OCI-LY7 (cell line): ENCODE data around the gene NRN1L. TPM values are rescaled to one million over a fixed set of nuclear protein-coding genes. Genes with fewer than 3 reads are reported as not detected.
A peak's percentile ranks its signal among the peaks of the same experiment; 100 is the strongest.

Experiments used
- BruUV-seq: library from RNA; stranded (reverse); fragments of 400-500 nt; replicated peaks from 2 replicates; lab custom pipeline; 2021; lab: Mats Ljungman, UMichigan
- CTCF ChIA-PET: fragments of 300-600 bp; sonication (Branson Sonifier 250); formaldehyde crosslinking; loops from one replicate; lab custom pipeline; 2022; ENCODE audit warnings: antibody characterized with exemption; ENCODE audit not compliant: unreplicated experiment; lab: Charles Lee
- POLR2A ChIA-PET: fragments of 300-600 bp; sonication (Branson Sonifier 250); formaldehyde crosslinking; loops from one replicate; lab custom pipeline; 2022; ENCODE audit warnings: antibody characterized with exemption; lab: Charles Lee
- DNase-seq: peaks from one replicate; pipeline ENCODE4 v3.0.0-alpha.2; 2015; ENCODE audit warnings: low spot score
- H2AFZ ChIP-seq: fragments of 200-600 bp; sonication (generic), shearing (Covaris generic); 2 replicates; pipeline ENCODE4 v1.6.1; 2014; ENCODE audit warnings: mild to moderate bottlenecking, antibody characterized with exemption, low read length, moderate library complexity
- H3K27ac ChIP-seq: fragments of 200-600 bp; sonication (generic); 2 replicates; pipeline ENCODE4 v1.5.1; 2014; ENCODE audit warnings: mixed run types, low read depth, mild to moderate bottlenecking, moderate library complexity, low read length, inconsistent platforms; ENCODE audit not compliant: poor library complexity, severe bottlenecking
- H3K36me3 ChIP-seq: fragments of 200-600 bp; sonication (generic); 2 replicates; pipeline ENCODE4 v1.6.1; 2014; ENCODE audit warnings: mild to moderate bottlenecking, antibody characterized with exemption, low read length, moderate library complexity, mixed read lengths; ENCODE audit not compliant: insufficient read depth
- H3K4me1 ChIP-seq: fragments of 200-600 bp; sonication (generic); 2 replicates; pipeline ENCODE4 v1.5.1; 2014; ENCODE audit warnings: mild to moderate bottlenecking, low read length; ENCODE audit not compliant: insufficient read depth, poor library complexity, severe bottlenecking
- H3K4me2 ChIP-seq: fragments of 200-600 bp; sonication (generic); 2 replicates; pipeline ENCODE4 v1.6.1; 2014; ENCODE audit warnings: mild to moderate bottlenecking, low read length
- H3K4me3 ChIP-seq: fragments of 200-600 bp; sonication (generic); 2 replicates; pipeline ENCODE4 v1.5.1; 2014; ENCODE audit warnings: mild to moderate bottlenecking, low read depth, low read length; ENCODE audit not compliant: poor library complexity, severe bottlenecking
- H3K79me2 ChIP-seq: fragments of 200-600 bp; sonication (generic); 2 replicates; pipeline ENCODE4 v1.6.1; 2016; ENCODE audit warnings: low read depth, mild to moderate bottlenecking, low read length, moderate library complexity, mixed read lengths; ENCODE audit not compliant: insufficient read depth
- H3K9me2 ChIP-seq: fragments of 200-600 bp; sonication (generic); 2 replicates; pipeline ENCODE4 v1.6.1; 2016; ENCODE audit warnings: mild to moderate bottlenecking, low read length, mixed read lengths; ENCODE audit not compliant: insufficient read depth
- H3K9me3 ChIP-seq: fragments of 200-600 bp; sonication (generic); 2 replicates; pipeline ENCODE4 v1.6.1; 2014; ENCODE audit warnings: mild to moderate bottlenecking, mixed run types, low read length, mixed read lengths
- H4K20me1 ChIP-seq: fragments of 200-600 bp; sonication (generic); 2 replicates; pipeline ENCODE4 v1.6.1; 2014; ENCODE audit warnings: mild to moderate bottlenecking, antibody characterized with exemption, low read length, moderate library complexity, mixed read lengths; ENCODE audit not compliant: insufficient read depth
- EZH2phosphoT487 ChIP-seq: fragments of 200-600 bp; sonication (generic); IDR thresholded peaks from 2 replicates; pipeline ENCODE4 v1.6.1; 2018; ENCODE audit warnings: low read depth, borderline replicate concordance, mild to moderate bottlenecking, mixed run types, antibody characterized with exemption, low read length, moderate library complexity, mixed read lengths
- intact Hi-C: fragments of 100-400 bp; cut with micrococcal nuclease; formaldehyde crosslinking; loops from one replicate; pipeline ENCODE4 v1.10.0; 2022; ENCODE audit not compliant: unreplicated experiment
- total RNA-seq, 2 experiments: library from RNA; depleted of rRNA in 1 of 2; stranded (reverse); fragments of >200 nt in 1 of 2; shearing (Covaris generic) in 1 of 2; gene quantifications; 2 replicates each; pipeline ENCODE4 v1.2.3, GENCODE V29; 2014 to 2022
- TF ChIP-seq, protein P1 (sequence below): fragments of 200-600 bp; sonication (generic); conservative IDR thresholded peaks from 2 replicates; pipeline ENCODE4 v1.5.1; 2014; ENCODE audit warnings: mild to moderate bottlenecking, antibody characterized with exemption, low read length, moderate library complexity, mixed read lengths

The NRN1L gene
- total RNA-seq, 2 experiments from 2014 or later: 0.66 to 0.80 TPM

DNA sequence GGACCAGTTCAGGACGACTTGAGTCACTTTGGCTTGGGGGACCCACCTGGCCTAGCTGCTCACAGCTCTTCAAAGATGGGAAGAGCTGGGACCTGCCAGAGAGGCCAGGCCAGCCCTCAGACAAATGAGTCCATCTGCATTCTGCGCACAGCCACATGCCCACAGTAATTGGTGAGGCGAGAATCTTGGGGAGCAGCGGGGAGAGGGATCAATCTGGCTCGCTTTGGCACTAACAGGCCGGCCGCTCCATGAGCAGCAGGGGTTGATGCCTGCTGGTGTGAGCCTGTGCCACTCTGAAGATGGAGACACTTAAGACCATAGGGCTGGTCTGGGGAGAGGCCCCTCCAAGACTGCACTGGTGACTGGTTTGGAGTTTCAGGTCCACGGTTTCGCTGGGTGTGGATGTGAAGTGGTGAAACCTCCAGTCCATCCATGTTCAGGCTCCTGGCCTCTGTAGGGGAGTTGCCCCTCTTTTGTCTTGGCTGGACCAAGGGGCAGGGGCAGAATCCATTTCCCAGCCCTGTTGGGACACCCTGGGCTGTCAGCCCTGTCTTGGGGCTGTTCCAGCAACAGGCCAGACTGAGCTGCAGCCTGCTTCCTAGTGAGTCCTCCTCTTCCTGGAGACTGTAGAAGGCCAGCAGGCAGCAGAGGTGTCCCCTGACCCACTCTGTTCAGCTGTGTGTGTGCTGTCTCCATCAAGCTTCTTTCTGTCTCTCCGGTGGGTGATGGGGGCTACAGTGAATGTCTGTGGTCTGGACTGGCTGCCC, 39.6 kb downstream of the NRN1L start:
- H3K4me1 ChIP-seq: peaks cover 10% of the 10 kb centered on the region
- H3K4me2 ChIP-seq: no peak overlapping the region
- H3K36me3 ChIP-seq: peaks cover 18% of the 10 kb centered on the region; the same call in 1 of the 2 replicates
- no TSS peak for BruUV-seq
- H3K27ac ChIP-seq: no peak overlapping the region
- no peak overlapping the region for H3K4me3 ChIP-seq
- H3K79me2 ChIP-seq: no peaks in the 10 kb centered on the region
- ChIA-PET CTCF (interaction anchor here (1.2 kb wide), 1 partner anchor 40 kb away, joined by 4 read pairs; no protein-coding TSS in a partner anchor), POLR2A (interaction anchor here (0.7 to 0.8 kb wide), 2 partner anchors 114 to 187 kb away, joined by 3 to 4 read pairs; no protein-coding TSS in a partner anchor)
- DNase-seq: no peak
- TF ChIP-seq, protein P1, sequence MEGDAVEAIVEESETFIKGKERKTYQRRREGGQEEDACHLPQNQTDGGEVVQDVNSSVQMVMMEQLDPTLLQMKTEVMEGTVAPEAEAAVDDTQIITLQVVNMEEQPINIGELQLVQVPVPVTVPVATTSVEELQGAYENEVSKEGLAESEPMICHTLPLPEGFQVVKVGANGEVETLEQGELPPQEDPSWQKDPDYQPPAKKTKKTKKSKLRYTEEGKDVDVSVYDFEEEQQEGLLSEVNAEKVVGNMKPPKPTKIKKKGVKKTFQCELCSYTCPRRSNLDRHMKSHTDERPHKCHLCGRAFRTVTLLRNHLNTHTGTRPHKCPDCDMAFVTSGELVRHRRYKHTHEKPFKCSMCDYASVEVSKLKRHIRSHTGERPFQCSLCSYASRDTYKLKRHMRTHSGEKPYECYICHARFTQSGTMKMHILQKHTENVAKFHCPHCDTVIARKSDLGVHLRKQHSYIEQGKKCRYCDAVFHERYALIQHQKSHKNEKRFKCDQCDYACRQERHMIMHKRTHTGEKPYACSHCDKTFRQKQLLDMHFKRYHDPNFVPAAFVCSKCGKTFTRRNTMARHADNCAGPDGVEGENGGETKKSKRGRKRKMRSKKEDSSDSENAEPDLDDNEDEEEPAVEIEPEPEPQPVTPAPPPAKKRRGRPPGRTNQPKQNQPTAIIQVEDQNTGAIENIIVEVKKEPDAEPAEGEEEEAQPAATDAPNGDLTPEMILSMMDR: no peak
- no peak for TF ChIP-seq EZH2phosphoT487
- no peak overlapping the region for H2AFZ ChIP-seq
- no peaks in the 10 kb centered on the region for H3K9me3 ChIP-seq
- peaks cover 4% of the 10 kb centered on the region; the same call in 1 of the 2 replicates for H4K20me1 ChIP-seq
- intact Hi-C loops: no loop called here
- no peaks in the 10 kb centered on the region for H3K9me2 ChIP-seq

GRCh38 chr16:67926181-67926750, 41.6 kb downstream of the NRN1L start:
- Histone ChIP-seq H3K36me3 (peaks cover 26% of the 10 kb centered on the region; the same call in 1 of the 2 replicates), H3K9me3 (no peaks in the 10 kb centered on the region), H3K27ac (no peak overlapping the region), H3K9me2 (no peaks in the 10 kb centered on the region), H4K20me1 (peaks cover 4% of the 10 kb centered on the region; the same call in 1 of the 2 replicates), H3K4me2 (peak overlapping the region; percentile 1; the same call in 1 of the 2 replicates), H3K4me1 (peaks cover 10% of the 10 kb centered on the region), H3K79me2 (no peaks in the 10 kb centered on the region), H2AFZ (no peak overlapping the region), H3K4me3 (no peak overlapping the region)
- CTCF ChIA-PET: interaction anchor here (1.0 to 1.2 kb wide), 2 partner anchors 13 to 43 kb away, joined by 3 read pairs; no protein-coding TSS in a partner anchor
- POLR2A ChIA-PET: no interaction called here
- TF ChIP-seq EZH2phosphoT487: no peak
- intact Hi-C loops: no loop called here
- no peak for DNase-seq
- BruUV-seq: no TSS peak

DNA sequence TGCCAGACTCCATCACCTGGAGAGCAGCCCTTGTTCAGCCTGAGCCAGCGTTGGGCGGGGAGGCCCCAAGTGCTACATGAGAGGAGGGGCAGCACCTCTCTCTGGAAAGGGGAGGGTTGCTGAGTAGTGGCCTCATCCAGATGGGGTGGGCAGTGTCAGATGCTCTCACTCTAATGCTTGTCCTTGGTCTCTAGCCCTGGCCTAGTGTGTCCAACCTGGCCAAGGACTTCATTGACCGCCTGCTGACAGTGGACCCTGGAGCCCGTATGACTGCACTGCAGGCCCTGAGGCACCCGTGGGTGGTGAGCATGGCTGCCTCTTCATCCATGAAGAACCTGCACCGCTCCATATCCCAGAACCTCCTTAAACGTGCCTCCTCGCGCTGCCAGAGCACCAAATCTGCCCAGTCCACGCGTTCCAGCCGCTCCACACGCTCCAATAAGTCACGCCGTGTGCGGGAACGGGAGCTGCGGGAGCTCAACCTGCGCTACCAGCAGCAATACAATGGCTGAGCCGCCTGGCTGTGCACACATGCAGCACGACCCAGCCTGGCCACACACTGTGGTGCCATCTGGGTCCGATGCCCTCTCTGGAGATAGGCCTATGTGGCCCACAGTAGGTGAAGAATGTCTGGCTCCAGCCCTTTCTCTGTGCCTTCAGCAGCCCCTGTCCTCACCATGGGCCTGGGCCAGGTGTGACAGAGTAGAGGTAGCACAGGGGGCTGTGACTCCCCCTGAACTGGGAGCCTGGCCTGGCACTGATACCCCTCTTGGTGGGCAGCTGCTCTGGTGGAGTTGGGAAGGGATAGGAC, 42.7 kb downstream of the NRN1L start:
- DNase-seq: no peak
- H3K36me3 ChIP-seq: peaks cover 31% of the 10 kb centered on the region; the same call in 1 of the 2 replicates

More for the DNA sequence above, 42.7 kb downstream of the NRN1L start:
- Histone ChIP-seq H3K4me1 (peaks cover 10% of the 10 kb centered on the region), H3K9me3 (no peaks in the 10 kb centered on the region), H3K79me2 (no peaks in the 10 kb centered on the region), H3K4me2 (no peak overlapping the region), H3K4me3 (no peak overlapping the region), H4K20me1 (peaks cover 4% of the 10 kb centered on the region; the same call in 1 of the 2 replicates), H3K27ac (no peak overlapping the region), H3K9me2 (no peaks in the 10 kb centered on the region), H2AFZ (no peak overlapping the region)
- intact Hi-C loops: no loop called here
- TF ChIP-seq, protein P1: no peak
- no peak for TF ChIP-seq EZH2phosphoT487
- ChIA-PET CTCF (interaction anchor here (1.2 kb wide), 1 partner anchor 12 kb away, joined by 3 read pairs; no protein-coding TSS in a partner anchor), POLR2A (no interaction called here)
- no TSS peak for BruUV-seq
